ENCODE data around the gene RBCK1.
A peak's percentile ranks its signal among the peaks of the same experiment; 100 is the strongest.
"Not testable (repeated sequence)": the region's sequence is repeated elsewhere in the genome, so short reads cannot be mapped to it uniquely, and the experiment has no call there.

The RBCK1 gene

DNA sequence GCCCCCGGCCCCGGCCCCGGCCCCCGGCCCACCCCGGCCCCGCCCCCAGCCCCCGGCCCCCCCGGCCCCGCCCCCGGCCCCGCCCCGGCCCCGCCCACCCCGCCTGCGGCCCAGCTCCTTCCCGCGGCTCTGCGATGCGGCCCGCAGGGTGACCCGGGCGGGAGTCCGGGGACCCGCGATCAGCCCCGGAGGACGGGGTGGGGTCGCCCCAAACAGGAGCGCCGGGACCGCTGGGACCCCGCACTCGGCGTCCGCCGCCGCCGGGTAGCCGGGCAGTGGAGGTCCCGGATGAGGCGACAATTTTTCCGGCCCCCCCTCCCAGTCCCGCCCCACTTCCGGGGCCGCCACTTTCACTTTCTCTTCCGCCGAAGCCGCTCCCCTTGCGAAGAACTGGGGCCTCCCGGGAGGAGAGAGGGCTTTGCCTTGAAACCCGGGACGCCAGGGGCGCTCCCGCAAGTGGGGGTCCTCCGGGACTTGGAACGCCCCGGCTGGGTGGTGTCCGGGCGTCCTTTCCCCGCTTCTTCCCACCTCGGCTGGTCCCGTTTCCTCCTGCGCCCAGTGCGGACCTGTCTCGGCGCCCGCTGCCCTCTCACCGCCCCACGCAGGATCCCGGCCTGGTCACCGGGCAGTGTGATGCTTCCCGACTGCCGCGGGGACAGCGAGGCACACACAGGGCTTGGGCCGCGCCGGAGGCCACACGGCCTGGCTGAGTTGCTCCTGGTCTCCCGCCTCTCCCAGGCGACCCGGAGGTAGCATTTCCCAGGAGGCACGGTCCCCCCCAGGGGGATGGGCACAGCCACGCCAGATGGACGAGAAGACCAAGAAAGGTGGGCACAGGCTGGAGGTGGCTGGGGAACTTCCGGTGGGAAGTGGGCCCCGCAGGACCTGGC is at the start of gene RBCK1:
TSS of gene RBCK1 (plus strand) at position 347 of the 890 bp plus-strand sequence. CDS start at position 806, 459 bp downstream.
- peak; percentile 82 for DNase-seq

DNA sequence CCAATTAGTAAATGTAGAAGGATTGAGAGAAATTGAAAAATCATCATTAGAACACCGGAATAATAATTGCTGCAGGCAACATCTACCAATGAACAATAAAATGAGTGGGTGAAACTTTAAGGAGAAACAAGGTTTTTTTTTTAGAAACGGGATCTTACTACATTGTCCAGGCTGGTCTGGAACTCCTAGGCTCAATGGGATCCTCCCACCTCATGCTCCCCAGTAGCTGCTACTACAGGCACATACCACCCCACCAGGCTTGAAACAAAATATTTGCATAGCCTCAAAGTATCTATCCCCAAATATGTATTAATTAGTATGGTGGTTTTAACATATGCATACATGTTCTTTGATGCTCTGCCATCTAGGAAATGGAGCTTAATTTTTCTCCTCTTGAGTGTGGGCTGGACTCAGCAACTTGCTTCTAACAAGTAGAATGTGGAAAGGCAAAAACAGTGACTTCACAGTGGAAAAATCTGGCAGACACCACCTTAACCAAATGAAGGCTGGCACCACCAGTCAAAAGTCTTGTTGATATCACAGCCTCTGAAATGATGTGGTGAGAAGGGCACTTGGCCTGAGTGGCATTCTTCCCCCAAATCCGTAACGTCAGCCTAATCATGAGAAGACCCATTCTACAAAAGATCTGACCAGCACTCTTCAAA is 49.1 kb upstream of the RBCK1 start:
- DNase-seq = no peak

GRCh38 chr20:361561-361960 is 46.5 kb upstream of the RBCK1 start:
- DNase-seq = no peak

- peak; percentile 56 for DNase-seq
Observed at GRCh38 chr20:362271-363254, 45.5 kb upstream of the RBCK1 start.

DNA sequence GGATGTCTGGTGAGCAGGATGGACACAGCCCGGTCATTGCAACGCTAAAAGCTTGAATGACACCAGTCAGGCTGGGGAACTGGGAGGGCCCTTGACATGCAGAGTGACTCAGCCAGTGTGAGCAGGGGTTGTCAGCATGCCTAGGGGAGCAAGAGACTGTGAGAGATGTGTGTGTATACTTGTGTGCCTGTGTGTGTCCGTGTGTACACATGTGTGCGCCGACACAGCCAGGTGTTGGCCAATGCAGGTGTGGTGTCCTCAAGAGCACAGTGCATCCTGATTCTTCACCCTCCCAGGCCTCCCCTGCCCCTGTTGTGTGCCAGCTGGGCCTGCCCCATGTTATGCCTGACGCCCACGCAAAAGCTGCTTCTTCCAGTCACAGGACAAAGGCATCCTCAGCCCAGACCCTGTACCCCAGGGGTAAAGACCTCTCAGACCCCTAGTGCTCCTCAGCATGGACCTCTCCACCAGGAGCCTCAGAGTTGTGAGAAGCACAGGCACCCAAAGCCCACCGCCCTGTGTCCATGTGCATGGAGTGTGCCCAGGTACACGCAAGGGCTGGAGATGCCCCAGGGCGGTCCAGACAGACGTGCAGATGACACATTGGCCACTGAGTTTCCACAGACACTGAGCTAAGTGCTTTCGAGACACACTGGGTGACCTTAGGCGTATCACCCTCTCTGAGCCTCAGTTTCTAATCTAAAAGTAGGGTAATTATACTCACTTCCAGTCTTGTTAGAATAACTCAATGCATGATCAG is 44.6 kb upstream of the RBCK1 start:
- DNase-seq = no peak

DNA sequence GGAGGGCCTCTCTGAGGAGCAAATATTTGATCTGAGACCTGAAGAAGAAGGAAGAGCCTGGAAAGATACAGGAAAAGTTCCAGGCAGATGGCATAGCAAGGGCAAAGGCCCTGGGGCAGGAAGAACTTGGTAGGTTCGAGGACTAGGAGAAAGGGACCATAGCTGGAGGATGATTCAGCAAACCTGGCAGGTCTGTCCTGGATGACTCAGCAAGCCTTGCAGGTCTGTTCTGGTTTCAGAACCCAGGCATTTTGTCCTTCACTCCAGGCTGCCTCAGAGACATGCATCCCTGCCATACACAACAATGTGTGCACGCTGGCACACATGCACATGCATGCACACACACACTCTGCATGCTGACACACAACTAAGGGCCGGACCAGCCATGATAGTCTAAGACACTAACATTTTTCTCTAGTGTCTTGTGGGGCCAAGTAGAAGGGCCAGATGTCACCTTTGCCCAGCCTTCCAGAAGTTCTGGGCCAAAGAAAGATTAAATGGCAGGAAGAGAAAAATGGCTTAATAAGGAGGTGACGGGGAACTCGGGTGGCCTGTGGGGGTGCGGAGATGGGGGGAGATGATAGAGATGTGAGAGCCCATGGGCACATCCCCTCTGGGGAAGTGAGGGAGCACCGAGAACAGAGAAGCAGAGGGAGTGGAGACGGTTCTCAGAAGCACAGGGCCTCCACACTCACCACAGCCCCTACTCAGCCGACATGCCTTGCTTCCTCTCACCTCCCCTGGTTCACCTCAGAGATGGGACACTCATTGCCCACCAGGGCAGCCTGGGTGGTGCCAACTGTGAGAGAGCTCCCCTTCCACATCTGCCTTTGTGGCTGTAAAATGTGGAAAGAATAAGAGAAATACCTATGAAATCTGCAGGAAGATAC is 42.9 kb upstream of the RBCK1 start:
- DNase-seq = no peak

- DNase-seq = no peak
Observed at GRCh38 chr20:366041-366718, 41.9 kb upstream of the RBCK1 start.

- no peak for DNase-seq
Observed at GRCh38 chr20:366719-367485, 41.2 kb upstream of the RBCK1 start.

DNA sequence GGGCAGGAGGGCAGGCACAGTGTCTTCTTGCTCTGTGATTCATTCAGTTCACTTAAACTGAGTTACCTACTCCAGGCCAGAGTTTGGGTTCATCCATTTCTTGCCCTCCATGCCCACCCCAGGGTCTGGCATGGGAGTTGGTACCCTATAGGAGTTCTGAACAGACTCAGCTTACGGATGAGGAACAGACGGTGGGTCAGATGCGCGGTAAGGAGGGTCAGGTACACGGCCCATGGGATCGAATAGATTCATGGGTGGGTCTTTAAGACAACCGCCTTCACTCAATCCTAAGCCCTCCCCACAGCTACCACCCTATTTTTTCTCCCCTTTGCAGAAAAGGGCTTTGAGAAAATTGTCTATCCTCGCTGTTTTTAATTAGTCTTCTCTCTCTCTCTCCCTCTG is 40.6 kb upstream of the RBCK1 start:
- DNase-seq = no peak

GRCh38 chr20:368915-369314 is 39.2 kb upstream of the RBCK1 start:
- no peak for DNase-seq

DNA sequence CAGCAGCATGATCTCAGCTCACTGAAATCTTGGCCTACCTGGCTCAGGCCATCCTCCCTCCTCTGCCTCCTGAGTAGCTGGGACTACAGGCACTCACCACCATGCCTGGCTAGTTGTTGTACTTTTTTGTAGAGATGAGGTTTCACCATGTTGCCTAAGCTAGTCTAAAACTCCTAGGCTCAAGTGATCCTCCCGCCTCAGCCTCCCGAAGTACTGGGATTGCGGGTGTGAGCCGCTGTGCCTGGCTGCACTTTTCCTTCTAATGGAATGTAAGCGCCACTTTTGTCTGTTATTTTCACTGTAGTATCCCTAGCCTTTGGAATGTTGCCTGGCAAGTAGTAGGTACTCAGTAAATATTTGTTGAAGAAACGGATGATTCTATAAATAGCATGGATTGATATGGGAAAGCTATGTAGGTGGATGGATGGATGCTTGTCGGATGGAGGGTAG is 37.9 kb upstream of the RBCK1 start:
- no peak for DNase-seq

DNA sequence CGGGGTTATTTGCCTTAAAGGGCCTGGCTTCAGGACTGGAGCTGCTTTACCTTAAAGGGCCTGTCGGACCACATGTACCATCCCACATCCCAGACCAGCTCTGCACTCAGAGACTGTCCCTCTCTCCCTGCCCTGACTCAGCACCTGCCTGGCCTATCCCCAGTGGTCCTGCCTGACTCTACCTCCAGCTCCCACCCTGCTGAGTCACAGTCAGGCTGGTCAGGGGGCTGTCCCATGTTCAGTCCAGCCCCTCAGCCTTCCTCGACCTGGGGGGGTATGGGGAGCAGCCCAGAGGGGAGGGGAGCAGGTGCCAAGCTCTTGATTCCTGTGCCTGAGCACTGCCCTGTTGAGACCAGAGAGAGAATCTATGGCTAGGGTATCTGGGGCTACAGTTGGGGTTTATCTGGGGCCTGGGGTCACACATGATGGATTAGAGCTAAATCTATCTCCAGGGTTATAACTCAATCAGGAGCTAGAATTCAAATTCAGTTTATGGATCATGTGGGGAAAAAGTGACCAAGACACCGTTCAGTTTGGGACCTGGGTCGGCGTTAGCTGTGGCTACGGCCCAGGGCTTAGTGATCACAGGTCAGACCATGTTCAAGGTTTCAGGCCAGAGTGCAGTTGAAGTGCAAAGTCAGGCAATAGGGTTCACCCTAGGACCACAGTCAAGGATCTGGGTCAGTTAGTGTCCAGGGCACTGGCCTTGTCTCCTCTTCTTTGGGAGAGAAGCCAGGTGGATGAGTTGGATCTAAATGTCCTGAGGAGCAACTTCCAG is 36.9 kb upstream of the RBCK1 start:
- DNase-seq = no peak

DNA sequence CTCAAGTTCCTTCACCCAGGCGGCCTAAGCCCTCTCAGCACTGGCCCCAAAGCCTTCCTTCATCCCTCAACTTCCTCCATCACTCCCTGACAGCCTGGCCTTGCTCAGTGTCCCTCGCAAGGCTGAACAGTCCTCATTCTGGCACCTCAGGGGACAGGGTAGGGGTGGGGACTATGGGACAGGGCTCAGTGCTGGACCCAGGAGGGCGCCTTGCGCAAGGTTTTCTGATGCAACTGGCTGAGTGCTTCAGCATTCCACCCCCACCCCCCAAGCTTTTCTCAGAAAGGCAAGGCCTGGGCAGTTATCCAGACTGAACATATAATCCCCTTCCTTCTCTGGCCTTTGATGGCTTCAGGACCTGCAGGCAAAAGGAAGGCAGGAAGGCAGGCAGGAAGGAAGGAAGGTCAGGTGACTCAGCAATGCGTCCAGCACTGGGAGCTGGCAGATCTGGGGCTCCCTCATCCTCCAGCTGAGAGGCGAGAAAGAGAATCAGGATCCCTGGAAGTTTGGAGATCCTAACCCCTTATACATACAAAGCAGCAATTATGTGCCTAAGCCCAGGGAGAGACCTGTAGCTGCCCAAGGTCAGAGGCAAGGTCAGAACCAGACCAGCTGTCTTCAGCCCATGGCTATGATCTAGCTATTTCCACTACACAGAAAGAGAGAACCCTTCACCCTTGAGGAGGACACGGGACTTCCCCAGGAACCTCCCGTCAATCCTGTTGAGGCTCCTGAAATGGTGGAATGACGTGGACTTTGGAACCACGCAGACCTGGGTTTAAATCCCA is 36.1 kb upstream of the RBCK1 start:
- DNase-seq = peak; percentile 56

DNA sequence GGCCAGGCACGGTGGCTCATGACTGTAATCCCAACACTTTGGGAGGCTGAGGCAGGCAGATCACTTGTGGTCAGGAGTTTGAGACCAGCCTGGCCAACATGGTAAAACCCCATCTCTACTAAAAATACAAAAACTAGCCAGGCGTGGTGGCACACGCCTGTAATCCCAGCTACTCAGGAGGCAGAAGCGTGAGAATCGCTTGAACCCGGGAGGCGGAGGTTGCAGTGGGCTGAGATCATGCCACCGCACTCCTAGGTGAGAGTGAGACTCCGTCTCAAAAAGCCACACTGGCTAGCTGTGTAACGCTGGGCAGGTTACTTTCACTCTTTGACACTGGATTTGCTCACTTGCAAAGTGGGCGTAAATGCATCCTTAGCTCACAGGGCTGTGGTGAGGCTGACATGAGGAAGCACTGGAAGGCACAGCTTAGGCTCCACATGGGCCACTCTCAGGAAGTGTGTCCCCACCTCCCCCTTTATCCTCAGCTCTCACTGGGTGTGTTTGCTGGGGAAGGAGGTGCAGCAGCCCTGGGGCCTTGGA is 35.5 kb upstream of the RBCK1 start:
- DNase-seq = not testable (repeated sequence)

DNA sequence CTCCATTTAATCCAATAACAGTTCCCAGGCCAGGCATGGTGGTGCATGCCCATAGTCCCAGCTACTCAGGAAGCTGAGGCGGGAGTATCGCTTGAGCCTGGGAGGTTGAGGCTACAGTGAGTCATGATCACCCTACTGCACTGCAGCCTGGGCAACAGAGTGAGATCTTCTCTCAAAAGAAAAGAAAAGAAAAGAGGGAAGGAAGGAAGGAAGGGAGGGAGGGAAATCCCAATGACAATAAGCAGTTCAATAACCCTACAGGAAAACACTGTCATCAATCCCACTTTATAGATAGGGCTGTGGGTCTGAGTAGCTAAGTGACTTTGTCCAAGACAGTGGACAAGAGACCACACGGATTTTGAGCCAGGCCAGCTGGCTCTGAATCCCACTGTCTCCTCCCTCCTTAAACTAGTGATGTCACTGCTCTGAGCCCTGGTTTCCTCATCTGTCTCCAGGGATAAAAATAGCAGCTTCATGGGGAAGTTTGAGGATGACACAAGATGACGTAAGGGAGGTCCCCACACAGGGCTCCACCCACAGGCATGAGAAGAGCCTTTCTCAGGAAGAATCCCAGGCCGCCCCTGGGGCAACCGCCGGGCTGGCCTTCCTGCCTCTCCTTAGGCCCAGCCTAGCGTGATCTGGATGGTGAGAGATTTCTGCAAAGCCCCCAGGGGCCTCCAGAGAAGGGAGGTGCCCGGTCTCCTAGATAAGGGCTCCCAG is 34.8 kb upstream of the RBCK1 start:
- DNase-seq = peak; percentile 54

GRCh38 chr20:375265-375889 is 32.7 kb upstream of the RBCK1 start:
- DNase-seq = no peak

GRCh38 chr20:376089-376488 is 32.0 kb upstream of the RBCK1 start:
- no peak for DNase-seq

Measured in NCI-H82 (cell line).